Activated CD8-positive, alpha-beta T cell treated with anti-CD3 and anti-CD28 coated beads for 36 hours (primary cell): ENCODE measurements around the gene PRKACA. TPM values are rescaled to one million over a fixed set of nuclear protein-coding genes. Genes with fewer than 3 reads are reported as not detected.

Experiments used
- ATAC-seq: fragments of 200-7000 bp; cut with Tn5 transposase; one replicate; pipeline ENCODE4 v1.10.0; 2021; ENCODE audit warnings: mild to moderate bottlenecking, moderate library complexity
- CTCF ChIA-PET: fragments of 350-600 bp; sonication (Branson Sonifier 250); formaldehyde crosslinking; loops from one replicate; lab custom pipeline; 2021; ENCODE audit warnings: antibody characterized with exemption; lab: Charles Lee
- POLR2A ChIA-PET: fragments of 350-600 bp; sonication (Branson Sonifier 250); formaldehyde crosslinking; loops from one replicate; lab custom pipeline; 2021; ENCODE audit warnings: antibody characterized with exemption; lab: Charles Lee
- DNase-seq: peaks from one replicate; pipeline ENCODE4 v3.0.0-alpha.2; 2020
- H3K27ac Mint-ChIP-seq: one replicate; pipeline ENCODE4 v1.8.0; 2021; ENCODE audit warnings: mild to moderate bottlenecking, mixed read lengths
- H3K27me3 Mint-ChIP-seq: one replicate; pipeline ENCODE4 v1.8.0; 2021; ENCODE audit warnings: mixed read lengths
- H3K36me3 Mint-ChIP-seq: one replicate; pipeline ENCODE4 v1.8.0; 2021; ENCODE audit warnings: low read depth, mixed read lengths
- H3K4me1 Mint-ChIP-seq: one replicate; pipeline ENCODE4 v1.8.0; 2021; ENCODE audit warnings: low read depth, mixed read lengths
- H3K4me3 Mint-ChIP-seq: one replicate; pipeline ENCODE4 v1.8.0; 2021; ENCODE audit warnings: mild to moderate bottlenecking, moderate library complexity, mixed read lengths
- H3K9me3 Mint-ChIP-seq: one replicate; pipeline ENCODE4 v1.8.0; 2021; ENCODE audit warnings: mixed read lengths
- CTCF ChIP-seq: fragments of 200-600 bp; IDR thresholded peaks from one replicate; pipeline ENCODE4 v1.8.0; 2022; ENCODE audit warnings: antibody characterized with exemption, mild to moderate bottlenecking
- intact Hi-C: fragments of 100-400 bp; cut with micrococcal nuclease; formaldehyde crosslinking; loops from one replicate; pipeline ENCODE4 v1.10.0; 2022
- total RNA-seq, 2 experiments: library from RNA; stranded (reverse); gene quantifications; one replicate each; pipeline ENCODE4 v1.2.3, GENCODE V29; 2021

Gene PRKACA
- 10 to 100 TPM; 61.0 to 61.5 TPM for total RNA-seq

GRCh38 chr19:14117668-14118164 lies at the start of gene PRKACA:
Gene PRKACA (minus strand): TSS chr19:14117762. CDS start chr19:14117547, 215 bp downstream.
- CTCF ChIA-PET = interaction anchor here (1.2 to 4.9 kb wide), 2 partner anchors 18 to 230 kb away, joined by 4 to 44 read pairs; partner anchors contain the start of gene ASF1B
- peaks cover 44% of the 10 kb centered on the region for H3K4me1 Mint-ChIP-seq

GRCh38 chr19:14166999-14167575 lies 49.5 kb upstream of the PRKACA start:
- DNase-seq (no peak), ATAC-seq (peak; percentile 29)
- intact Hi-C loops = no loop called here
- H3K27me3 Mint-ChIP-seq = no peaks in the 10 kb centered on the region
- peaks cover 16% of the 10 kb centered on the region for H3K36me3 Mint-ChIP-seq
- POLR2A ChIA-PET = interaction anchor here (1.2 kb wide), 1 partner anchor 29 kb away, joined by 3 read pairs; no protein-coding TSS in a partner anchor
- H3K4me1 Mint-ChIP-seq = peaks cover 18% of the 10 kb centered on the region
- H3K4me3 Mint-ChIP-seq = peak overlapping the region; percentile 64
- H3K27ac Mint-ChIP-seq = peak overlapping the region; percentile 68
- CTCF ChIA-PET = interaction anchor here (0.7 to 2.0 kb wide), 4 partner anchors 30 to 313 kb away, joined by 4 to 6 read pairs (median 4); no protein-coding TSS in a partner anchor
- H3K9me3 Mint-ChIP-seq = no peaks in the 10 kb centered on the region
- TF ChIP-seq CTCF = no peak

More at GRCh38 chr19:14117668-14118164, at the start of gene PRKACA:
- H3K27me3 Mint-ChIP-seq = no peaks in the 10 kb centered on the region
- no peak for TF ChIP-seq CTCF
- intact Hi-C loops = no loop called here
- H3K36me3 Mint-ChIP-seq = peaks cover 4% of the 10 kb centered on the region
- H3K4me3 Mint-ChIP-seq = peak within 1 kb of the TSS; percentile 90
- peak; percentile 96 for ATAC-seq
- POLR2A ChIA-PET = interaction anchor here (1.5 kb wide), 1 partner anchor 36 kb away, joined by 3 read pairs; no protein-coding TSS in a partner anchor
- DNase-seq = peak; percentile 99
- H3K9me3 Mint-ChIP-seq = no peaks in the 10 kb centered on the region
- peak within 1 kb of the TSS; percentile 83 for H3K27ac Mint-ChIP-seq

GRCh38 chr19:14165990-14166830 lies 48.6 kb upstream of the PRKACA start:
- Mint-ChIP-seq H3K4me3 (peak overlapping the region; percentile 64), H3K9me3 (no peaks in the 10 kb centered on the region), H3K36me3 (peaks cover 16% of the 10 kb centered on the region), H3K27me3 (no peaks in the 10 kb centered on the region), H3K27ac (peak overlapping the region; percentile 68), H3K4me1 (peaks cover 18% of the 10 kb centered on the region)
- POLR2A ChIA-PET = no interaction called here
- intact Hi-C loops = no loop called here
- CTCF ChIA-PET = interaction anchor here (0.7 to 2.0 kb wide), 3 partner anchors 182 to 548 kb away, joined by 3 to 6 read pairs (median 4); no protein-coding TSS in a partner anchor
- ATAC-seq (peak; percentile 25), DNase-seq (peak; percentile 51)
- no peak for TF ChIP-seq CTCF

- Mint-ChIP-seq H3K27me3 (no peaks in the 10 kb centered on the region), H3K36me3 (peaks cover 6% of the 10 kb centered on the region), H3K4me3 (no peak overlapping the region), H3K9me3 (no peaks in the 10 kb centered on the region), H3K4me1 (peaks cover 18% of the 10 kb centered on the region), H3K27ac (no peak overlapping the region)
- no peak for ATAC-seq
- CTCF ChIA-PET = interaction anchor here (2.0 kb wide), 1 partner anchor 183 kb away, joined by 6 read pairs; no protein-coding TSS in a partner anchor
- POLR2A ChIA-PET = interaction anchor here (0.5 to 0.8 kb wide), 2 partner anchors 16 to 84 kb away, joined by 3 read pairs; no protein-coding TSS in a partner anchor
- no peak for DNase-seq
- TF ChIP-seq CTCF = no peak
- intact Hi-C loops = no loop called here
These were observed 47.3 kb upstream of the PRKACA start for GRCh38 chr19:14164724-14165493.
